NCI-H1417 (cell line): Measurements from ENCODE around the gene HSD11B2.

Experiments
- DNase-seq, 3 experiments: peaks; one replicate each; lab custom pipeline; 2025; lab: John Stamatoyannopoulos, UW

HSD11B2 gene

DNA sequence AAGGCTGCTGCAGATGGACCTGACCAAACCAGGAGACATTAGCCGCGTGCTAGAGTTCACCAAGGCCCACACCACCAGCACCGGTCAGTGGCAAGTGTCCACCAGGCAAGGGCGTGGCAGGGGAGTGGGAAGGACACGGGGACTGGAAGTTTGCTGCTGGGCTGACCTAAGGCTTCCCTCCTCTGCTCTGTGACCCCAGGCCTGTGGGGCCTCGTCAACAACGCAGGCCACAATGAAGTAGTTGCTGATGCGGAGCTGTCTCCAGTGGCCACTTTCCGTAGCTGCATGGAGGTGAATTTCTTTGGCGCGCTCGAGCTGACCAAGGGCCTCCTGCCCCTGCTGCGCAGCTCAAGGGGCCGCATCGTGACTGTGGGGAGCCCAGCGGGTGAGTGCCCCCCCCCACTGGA lies 4.8 kb downstream of the HSD11B2 start:
- DNase-seq: no peak

GRCh38 chr16:67436640-67437193 lies 5.8 kb downstream of the HSD11B2 start:
- DNase-seq: no peak

GRCh38 chr16:67437513-67437912 lies 6.6 kb downstream of the HSD11B2 start:
- DNase-seq: no peak

- no peak for DNase-seq
These were observed 7.3 kb downstream of the HSD11B2 start for GRCh38 chr16:67438098-67438791.

DNA sequence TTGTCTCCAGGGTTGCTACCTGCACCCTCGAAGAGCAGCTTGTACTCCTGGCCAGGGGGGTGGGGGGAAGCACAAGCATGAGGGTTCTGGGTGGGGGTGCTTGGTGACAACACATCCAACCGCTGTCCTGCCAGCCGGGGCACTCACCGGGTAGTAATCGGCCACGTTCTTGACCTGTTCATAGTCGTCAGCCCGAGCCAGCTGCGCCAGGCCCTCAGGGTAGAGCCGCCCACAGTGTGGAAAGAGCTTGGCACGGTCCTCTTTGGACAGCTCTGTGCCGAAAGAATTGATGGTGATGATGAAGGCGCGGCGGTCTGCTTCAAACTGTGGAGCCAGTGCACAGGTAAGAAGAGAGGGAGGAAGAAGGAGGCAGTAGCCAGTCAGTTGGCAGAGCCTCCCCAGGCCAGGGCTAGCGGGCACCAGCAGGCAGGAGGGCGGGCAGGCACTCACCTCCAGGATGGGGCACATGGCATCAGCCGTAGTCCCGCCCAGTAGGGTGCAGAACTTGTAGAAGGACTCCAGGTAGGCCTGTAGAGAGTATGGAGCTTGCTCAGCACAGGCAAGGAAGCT lies 8.0 kb downstream of the HSD11B2 start:
- DNase-seq: no peak

GRCh38 chr16:67441271-67441753 lies 10.4 kb downstream of the HSD11B2 start:
- peak; percentile 51 to 84 (median 60) for DNase-seq

- DNase-seq: no peak
These were observed 11.0 kb downstream of the HSD11B2 start for GRCh38 chr16:67441907-67442306.

GRCh38 chr16:67442581-67443255 lies 11.8 kb downstream of the HSD11B2 start:
- no peak for DNase-seq

DNA sequence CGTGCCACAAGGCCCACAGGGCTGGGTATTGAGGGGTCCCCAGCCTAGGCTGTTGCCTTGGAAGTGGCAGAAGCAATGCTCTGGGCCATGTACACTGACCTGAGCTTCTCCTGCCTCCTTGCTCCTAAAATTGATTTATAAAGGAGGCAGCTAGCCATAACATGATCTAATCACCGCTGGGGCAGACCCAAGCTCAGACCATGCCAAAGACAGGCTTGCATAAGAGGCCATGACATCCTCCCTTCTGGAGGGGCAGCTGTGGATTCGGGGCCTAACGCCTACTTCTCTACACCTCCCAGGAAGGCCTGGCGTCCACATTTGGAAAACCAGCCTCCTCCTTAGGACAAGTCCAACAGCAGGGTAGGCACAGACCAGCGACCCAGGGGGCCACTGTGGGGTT lies 12.3 kb downstream of the HSD11B2 start:
- DNase-seq: no peak

DNA sequence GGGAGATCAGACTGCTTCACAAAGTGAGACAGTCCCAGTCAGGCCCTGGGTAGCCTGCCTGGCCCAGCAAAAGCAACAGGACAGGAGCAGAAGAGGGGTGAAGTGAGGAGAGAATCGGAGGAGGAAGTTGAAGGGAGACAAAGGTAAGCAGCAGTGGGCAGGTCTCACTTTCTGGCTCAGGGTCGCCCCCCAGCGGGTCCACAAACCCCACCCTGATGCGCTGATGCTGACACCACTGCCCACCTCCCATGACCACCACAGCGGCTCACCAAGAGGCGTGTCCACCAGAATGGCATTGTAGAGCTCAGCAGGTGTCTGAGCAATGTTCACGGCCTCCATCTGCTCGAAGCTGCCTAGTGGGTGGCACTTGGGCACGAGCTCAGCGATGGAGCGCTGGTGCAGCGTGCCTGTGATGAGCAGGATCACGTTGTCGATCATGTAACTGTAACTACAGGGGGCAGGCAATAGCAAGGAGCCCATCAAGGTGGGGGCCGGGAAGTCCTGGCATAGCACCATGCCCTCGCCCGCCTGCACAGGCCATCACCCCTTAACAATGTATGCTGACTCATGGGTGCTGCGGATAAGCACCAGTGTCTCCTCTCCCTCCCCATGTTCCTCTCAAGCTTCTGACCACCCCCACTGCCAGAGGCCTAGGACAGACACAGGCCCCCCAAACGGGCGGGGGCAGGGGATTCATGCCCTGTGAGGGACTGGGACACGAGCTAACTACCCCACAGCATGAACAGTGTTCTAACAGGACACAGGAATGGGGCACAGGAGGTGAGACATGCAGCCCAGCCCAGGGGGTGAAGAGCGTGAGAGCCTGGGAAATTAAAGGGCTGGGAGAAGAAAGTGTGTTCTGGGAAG lies 13.6 kb downstream of the HSD11B2 start:
- peak in 1 of 3 experiments; percentile 32 for DNase-seq

DNA sequence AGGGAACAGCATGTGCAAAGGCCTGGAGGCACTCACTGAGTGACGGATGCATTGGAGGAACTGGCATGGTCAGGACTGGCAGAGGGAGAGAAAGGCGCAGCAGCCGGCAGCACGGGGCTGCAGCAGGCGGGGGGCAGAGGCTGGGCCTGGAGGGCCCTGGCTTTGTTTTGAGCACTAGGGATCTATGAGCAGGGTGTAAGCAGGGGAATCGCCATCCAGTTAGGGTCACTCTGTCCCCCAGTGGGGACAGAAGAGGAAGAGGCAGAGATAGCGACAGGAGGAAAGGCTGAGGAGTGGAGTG lies 14.2 kb downstream of the HSD11B2 start:
- no peak for DNase-seq

GRCh38 chr16:67445441-67445912 lies 14.6 kb downstream of the HSD11B2 start:
- no peak for DNase-seq

DNA sequence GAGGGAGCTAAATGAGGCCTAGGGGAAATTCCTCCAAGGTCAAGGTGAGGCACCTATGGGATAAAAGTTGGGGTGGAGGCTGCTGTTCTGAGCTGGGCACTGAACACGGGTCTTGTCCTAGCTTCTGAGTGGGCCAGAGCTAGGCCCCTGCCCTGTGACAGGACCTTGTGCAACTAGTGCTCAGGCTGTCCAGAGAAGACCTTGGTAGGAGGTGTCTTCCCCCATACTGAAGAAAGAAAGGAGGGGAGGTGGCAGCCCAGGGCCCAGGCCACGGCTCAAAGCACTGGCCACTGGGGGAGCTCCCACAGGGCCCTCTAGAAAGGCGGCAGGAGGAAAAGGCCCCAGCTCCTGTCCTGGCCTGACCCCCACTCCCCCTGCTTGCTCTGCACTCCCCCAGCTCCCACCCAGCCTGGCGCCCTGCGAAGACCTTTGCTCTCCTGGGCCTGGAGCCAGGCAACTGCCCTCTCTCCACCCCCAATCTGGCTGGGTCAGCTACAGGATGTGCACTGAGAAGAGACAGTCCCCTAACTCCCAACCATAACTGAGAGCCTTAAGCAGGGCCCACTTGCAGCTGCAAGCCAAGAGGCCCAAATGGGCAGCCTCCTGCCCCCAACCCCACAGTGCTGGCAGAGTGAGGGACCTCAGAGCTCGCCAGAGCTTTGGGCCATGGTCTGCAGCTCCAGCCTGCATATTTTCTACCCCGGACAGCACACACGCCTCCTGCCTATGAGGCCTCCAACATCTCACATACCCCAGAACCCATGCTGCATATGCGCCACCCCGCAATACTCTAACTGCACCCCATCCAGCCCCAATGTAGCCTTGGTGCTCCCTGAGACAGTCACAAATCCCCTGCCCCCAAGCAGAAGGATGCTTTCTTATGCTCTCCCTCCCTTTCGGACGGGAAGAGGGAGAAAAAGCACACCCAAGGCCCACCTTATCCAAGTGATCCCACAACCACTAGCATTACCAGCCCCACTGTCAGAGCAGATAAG lies 15.3 kb downstream of the HSD11B2 start:
- DNase-seq: no peak

DNA sequence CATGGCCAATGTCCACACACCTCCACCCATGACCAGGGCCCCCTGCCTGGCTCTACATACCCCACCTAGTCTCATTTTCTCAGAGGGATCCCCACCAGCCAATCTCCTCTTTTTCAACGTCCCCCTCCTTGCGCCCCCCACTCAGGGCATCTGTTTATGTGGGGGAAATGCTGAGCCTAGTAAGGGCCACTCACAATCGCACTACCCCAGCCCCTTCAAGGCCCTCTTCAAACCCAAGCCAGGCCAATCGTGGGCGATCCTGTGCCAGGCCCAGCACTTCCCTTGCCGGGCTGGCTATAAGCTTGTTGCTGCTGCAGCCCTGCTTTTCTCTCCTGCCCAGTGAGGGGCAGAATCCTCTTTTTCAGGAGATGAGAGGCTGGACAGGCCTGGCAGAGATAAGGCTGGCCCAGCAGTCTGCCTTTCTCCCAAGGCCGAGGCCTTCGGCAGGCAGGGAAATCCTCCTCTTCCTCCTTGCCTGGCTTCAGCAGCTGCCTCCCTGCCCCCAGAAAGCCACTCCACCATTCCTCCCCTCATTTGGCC lies 16.1 kb downstream of the HSD11B2 start:
- no peak for DNase-seq

DNA sequence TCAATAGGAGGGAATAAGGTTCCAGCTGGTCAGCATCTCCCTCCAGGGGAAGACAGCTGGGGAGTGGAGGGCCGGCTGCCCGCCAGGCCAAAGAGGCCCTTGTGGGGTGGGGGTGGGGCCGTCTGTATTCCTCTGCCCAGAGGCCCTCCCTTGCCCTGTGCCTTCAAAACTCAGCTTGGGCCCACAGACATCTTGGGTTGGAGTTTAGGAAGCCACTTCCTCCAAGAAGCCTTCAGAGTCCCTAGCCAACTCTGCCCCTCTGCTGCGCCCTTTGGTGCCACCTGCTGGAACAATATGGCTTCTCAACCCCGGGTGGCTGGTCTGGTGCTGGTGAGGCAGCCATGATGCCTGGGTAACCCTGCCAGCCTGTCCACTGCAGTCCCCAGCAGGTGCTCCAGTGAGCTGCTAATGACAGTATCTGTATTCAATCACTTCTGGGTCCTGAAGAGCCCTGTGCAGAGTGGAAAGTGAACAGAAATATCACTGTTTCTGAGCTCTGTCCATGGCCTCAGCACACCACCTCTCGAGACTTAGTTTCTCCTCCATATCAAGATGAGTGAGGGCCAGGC lies 16.7 kb downstream of the HSD11B2 start:
- DNase-seq: peak in 2 of 3 experiments; percentile 14 to 57

GRCh38 chr16:67448580-67448979 lies 17.7 kb downstream of the HSD11B2 start:
- no peak for DNase-seq

DNA sequence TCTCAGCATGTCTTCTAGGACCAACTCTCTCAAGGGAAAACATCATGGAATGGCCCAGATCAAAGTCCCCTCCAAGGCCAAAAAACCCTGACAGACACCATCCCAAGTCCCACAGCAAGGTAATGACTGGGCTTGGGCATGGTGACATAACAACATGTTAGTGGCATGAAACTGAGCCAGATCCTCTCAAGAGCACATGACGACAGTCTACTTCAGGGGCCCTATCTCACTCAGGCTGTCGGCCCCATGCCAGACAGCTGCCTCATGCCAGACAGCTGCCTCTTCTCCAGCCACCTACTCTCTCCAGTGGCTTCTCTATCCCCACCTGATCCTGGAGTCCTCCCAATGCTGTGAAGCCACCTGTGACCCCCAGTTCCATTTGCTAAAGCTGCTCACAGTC lies 18.4 kb downstream of the HSD11B2 start:
- DNase-seq: no peak

GRCh38 chr16:67449739-67450138 lies 18.8 kb downstream of the HSD11B2 start:
- no peak for DNase-seq

GRCh38 chr16:67451061-67451703 lies 20.3 kb downstream of the HSD11B2 start:
- DNase-seq: no peak
